GM21447 (cell line): Measurements from ENCODE around the gene WWTR1.

Experiments
- ATAC-seq: cut with Tn5 transposase; IDR thresholded peaks from one replicate; pipeline ENCODE4 v1.9.1; 2021; ENCODE audit not compliant: unreplicated experiment

WWTR1 gene

GRCh38 chr3:149536429-149536828, 121.4 kb downstream of the WWTR1 start:
- no peak for ATAC-seq

- no peak for ATAC-seq
These were observed 122.5 kb downstream of the WWTR1 start for GRCh38 chr3:149535333-149535685.

- ATAC-seq = no peak
These were observed 123.0 kb downstream of the WWTR1 start for GRCh38 chr3:149534671-149535332.

- no peak for ATAC-seq
These were observed 123.7 kb downstream of the WWTR1 start for GRCh38 chr3:149534082-149534481.

- ATAC-seq = peak; percentile 62
These were observed 125.2 kb downstream of the WWTR1 start for GRCh38 chr3:149532489-149533180.

- ATAC-seq = no peak
These were observed 128.7 kb downstream of the WWTR1 start for GRCh38 chr3:149529099-149529498.

GRCh38 chr3:149528340-149528650, 129.5 kb downstream of the WWTR1 start:
- ATAC-seq = no peak

- ATAC-seq = no peak
These were observed 130.1 kb downstream of the WWTR1 start for GRCh38 chr3:149527531-149528339.

- ATAC-seq = no peak
These were observed 134.1 kb downstream of the WWTR1 start for GRCh38 chr3:149523512-149524299.

- ATAC-seq = no peak
These were observed 137.9 kb downstream of the WWTR1 start for GRCh38 chr3:149519912-149520311.

- no peak for ATAC-seq
These were observed 140.9 kb downstream of the WWTR1 start for GRCh38 chr3:149516920-149517319.

GRCh38 chr3:149515249-149515648, 142.6 kb downstream of the WWTR1 start:
- no peak for ATAC-seq

- ATAC-seq = no peak
These were observed 143.4 kb downstream of the WWTR1 start for GRCh38 chr3:149514471-149514870.

- ATAC-seq = peak; percentile 70
These were observed 145.6 kb downstream of the WWTR1 start for GRCh38 chr3:149512073-149512782.

- no peak for ATAC-seq
These were observed 146.7 kb downstream of the WWTR1 start for GRCh38 chr3:149511040-149511626.

GRCh38 chr3:149510480-149510879, 147.3 kb downstream of the WWTR1 start:
- ATAC-seq = no peak

GRCh38 chr3:149509526-149509925, 148.3 kb downstream of the WWTR1 start:
- ATAC-seq = no peak

- no peak for ATAC-seq
These were observed 150.1 kb downstream of the WWTR1 start for GRCh38 chr3:149507491-149508324.

GRCh38 chr3:149506965-149507364, 150.9 kb downstream of the WWTR1 start:
- ATAC-seq = no peak
